GM23338 (cell line): ENCODE measurements around the gene KRTAP5-3. TPM values are rescaled to one million over a fixed set of nuclear protein-coding genes. Genes with fewer than 3 reads are reported as not detected.

Source experiments
- ATAC-seq: fragments of 200-7000 bp; cut with Tn5 transposase; 3 replicates; pipeline ENCODE4 v1.9.1; 2020
- DNase-seq: peaks from one replicate; pipeline ENCODE4 v3.0.0-alpha.2; 2015; ENCODE audit warnings: low spot score
- H2AFZ ChIP-seq: fragments of 200-600 bp; sonication (generic); 2 replicates; pipeline ENCODE4 v1.8.0; 2016; ENCODE audit warnings: antibody characterized with exemption, mild to moderate bottlenecking, moderate library complexity
- H3F3A ChIP-seq: fragments of 200-600 bp; sonication (generic); replicated peaks from 2 replicates; pipeline ENCODE4 v1.8.0; 2017; ENCODE audit warnings: antibody characterized with exemption, mixed run types, low read depth
- H3K27ac ChIP-seq: fragments of 200-600 bp; sonication (generic); 2 replicates; pipeline ENCODE4 v1.6.1; 2016; ENCODE audit warnings: low read depth
- H3K27me3 ChIP-seq: fragments of 200-600 bp; sonication (generic); 2 replicates; pipeline ENCODE4 v1.8.0; 2016; ENCODE audit warnings: mild to moderate bottlenecking, mixed run types, moderate library complexity; ENCODE audit not compliant: insufficient read depth
- H3K36me3 ChIP-seq: fragments of 200-600 bp; sonication (generic); 2 replicates; pipeline ENCODE4 v1.8.0; 2016; ENCODE audit warnings: mild to moderate bottlenecking; ENCODE audit not compliant: insufficient read depth
- H3K4me1 ChIP-seq: fragments of 200-600 bp; sonication (generic); 2 replicates; pipeline ENCODE4 v1.8.0; 2016; ENCODE audit warnings: mild to moderate bottlenecking, moderate library complexity; ENCODE audit not compliant: insufficient read depth
- H3K4me2 ChIP-seq: fragments of 200-600 bp; sonication (generic); 2 replicates; pipeline ENCODE4 v1.7.1; 2017; ENCODE audit warnings: mixed run types
- H3K4me3 ChIP-seq: fragments of 200-600 bp; sonication (generic); 2 replicates; pipeline ENCODE4 v1.6.1; 2016; ENCODE audit warnings: mixed run types
- H3K79me2 ChIP-seq: fragments of 200-600 bp; sonication (generic); replicated peaks from 2 replicates; pipeline ENCODE4 v1.8.0; 2017; ENCODE audit warnings: mild to moderate bottlenecking; ENCODE audit not compliant: insufficient read depth
- H3K9me2 ChIP-seq: fragments of 200-600 bp; sonication (generic); 2 replicates; pipeline ENCODE4 v1.8.0; 2017; ENCODE audit not compliant: insufficient read depth
- H4K20me1 ChIP-seq: fragments of 200-600 bp; sonication (generic); replicated peaks from 2 replicates; pipeline ENCODE4 v1.8.0; 2017; ENCODE audit warnings: mild to moderate bottlenecking; ENCODE audit not compliant: insufficient read depth
- H3K27ac Mint-ChIP-seq: 2 replicates; pipeline ENCODE4 v1.8.0; 2020; ENCODE audit warnings: inconsistent platforms, mild to moderate bottlenecking, moderate library complexity, mixed read lengths
- H3K27me3 Mint-ChIP-seq: 3 replicates; pipeline ENCODE4 v1.8.0; 2022; ENCODE audit warnings: low read depth, mild to moderate bottlenecking, moderate library complexity, mixed read lengths, inconsistent platforms; ENCODE audit not compliant: insufficient read depth, poor library complexity
- H3K36me3 Mint-ChIP-seq: 3 replicates; pipeline ENCODE4 v1.8.0; 2021; ENCODE audit warnings: low read depth, mild to moderate bottlenecking, inconsistent platforms, moderate library complexity, mixed read lengths
- H3K4me1 Mint-ChIP-seq: 3 replicates; pipeline ENCODE4 v1.8.0; 2020; ENCODE audit warnings: mild to moderate bottlenecking, inconsistent platforms, mixed read lengths
- H3K4me3 Mint-ChIP-seq: 3 replicates; pipeline ENCODE4 v1.8.0; 2021; ENCODE audit warnings: moderate library complexity, mild to moderate bottlenecking, inconsistent platforms, mixed read lengths
- H3K9me3 Mint-ChIP-seq: 3 replicates; pipeline ENCODE4 v1.8.0; 2020; ENCODE audit warnings: moderate library complexity, mild to moderate bottlenecking, inconsistent platforms, mixed read lengths
- CREB1 ChIP-seq: fragments of 250-450 bp; sonication (Bioruptor Pico); IDR thresholded peaks from 2 replicates; pipeline ENCODE4 v1.5.0; 2020; ENCODE audit warnings: low read depth, mild to moderate bottlenecking, moderate library complexity
- JUNB ChIP-seq: IDR thresholded peaks from one replicate; pipeline ENCODE4 v1.6.1; 2016; ENCODE audit warnings: antibody characterized with exemption; ENCODE audit not compliant: unreplicated experiment
- STAT1 ChIP-seq: IDR thresholded peaks from one replicate; pipeline ENCODE4 v1.6.1; 2016; ENCODE audit warnings: antibody characterized with exemption; ENCODE audit not compliant: unreplicated experiment
- ZNF114 ChIP-seq: fragments of 250-450 bp; sonication (Bioruptor Pico); IDR thresholded peaks from 2 replicates; pipeline ENCODE4 v1.5.0; 2020; ENCODE audit warnings: mild to moderate bottlenecking, moderate library complexity
- polyA plus RNA-seq: library from polyadenylated mRNA; unstranded; fragments of >200 nt; fragmentation: Nextera tagmentation; extraction: Ambion mirVana; gene quantifications from 2 replicates; pipeline ENCODE4 v1.2.1, GENCODE V29; 2016
- total RNA-seq: library from RNA; depleted of rRNA; stranded (reverse); fragments of >200 nt; shearing (Covaris generic); gene quantifications from 2 replicates; pipeline ENCODE4 v1.2.3, GENCODE V29; 2014
- TF ChIP-seq, protein P1 (sequence below), 2 experiments: fragments of 200-600 bp in 1 of 2; sonication (generic) in 1 of 2; conservative IDR thresholded peaks; 2 replicates each; pipeline versions ENCODE4 v1.5.1 to v1.6.1; 2016 to 2017; ENCODE audit warnings: antibody characterized with exemption in 2 of 2, low read depth in 2 of 2, mild to moderate bottlenecking in 2 of 2, moderate library complexity in 1 of 2
- TF ChIP-seq, protein P2 (sequence below): IDR thresholded peaks from 2 replicates; pipeline ENCODE4 v1.6.1; 2016; ENCODE audit warnings: antibody characterized with exemption

KRTAP5-3 gene
- total and polyA plus RNA-seq, 2 experiments from 2014 or later = not detected

DNA sequence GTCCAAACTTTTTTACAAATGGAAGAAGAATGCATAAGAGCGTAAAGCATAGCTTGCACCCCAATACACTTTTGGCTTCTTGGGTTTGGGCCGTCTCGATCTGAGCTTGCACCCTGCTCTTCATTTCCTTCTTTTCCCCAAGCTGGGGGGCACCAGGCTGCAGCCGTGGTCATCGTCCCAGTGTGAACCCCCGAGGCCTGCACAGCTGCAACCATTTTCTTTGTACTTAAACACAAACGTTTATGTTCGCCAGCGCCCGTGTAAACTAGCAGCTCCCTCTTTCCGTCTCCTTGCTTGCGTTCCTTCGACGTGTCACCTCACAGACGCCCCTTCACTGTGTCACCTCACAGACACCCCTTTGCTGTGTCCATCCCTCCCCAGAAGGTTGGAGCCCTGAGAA is 31.4 kb upstream of the KRTAP5-3 start:
- no peak for DNase-seq
- Mint-ChIP-seq H3K4me1 (peaks cover 5% of the 10 kb centered on the region; the same call in 2 of the 3 replicates), H3K4me3 (no peak overlapping the region), H3K36me3 (no peaks in the 10 kb centered on the region), H3K27ac (no peak overlapping the region), H3K27me3 (peaks cover 13% of the 10 kb centered on the region), H3K9me3 (no peaks in the 10 kb centered on the region)
- Histone ChIP-seq H3F3A (no peaks in the 10 kb centered on the region), H3K4me2 (no peak overlapping the region), H2AFZ (peak overlapping the region; percentile 86; the same call in 1 of the 2 replicates), H3K79me2 (no peaks in the 10 kb centered on the region), H3K4me3 (no peak overlapping the region), H3K27ac (no peak overlapping the region), H3K9me2 (no peaks in the 10 kb centered on the region), H4K20me1 (no peaks in the 10 kb centered on the region), H3K36me3 (no peaks in the 10 kb centered on the region), H3K4me1 (no peaks in the 10 kb centered on the region), H3K27me3 (no peaks in the 10 kb centered on the region)
- no peak for TF ChIP-seq STAT1
- TF ChIP-seq ZNF114 (CRISPR knock-in tag) = no peak
- TF ChIP-seq CREB1 = no peak
- TF ChIP-seq JUNB = no peak
- TF ChIP-seq, protein P1, sequence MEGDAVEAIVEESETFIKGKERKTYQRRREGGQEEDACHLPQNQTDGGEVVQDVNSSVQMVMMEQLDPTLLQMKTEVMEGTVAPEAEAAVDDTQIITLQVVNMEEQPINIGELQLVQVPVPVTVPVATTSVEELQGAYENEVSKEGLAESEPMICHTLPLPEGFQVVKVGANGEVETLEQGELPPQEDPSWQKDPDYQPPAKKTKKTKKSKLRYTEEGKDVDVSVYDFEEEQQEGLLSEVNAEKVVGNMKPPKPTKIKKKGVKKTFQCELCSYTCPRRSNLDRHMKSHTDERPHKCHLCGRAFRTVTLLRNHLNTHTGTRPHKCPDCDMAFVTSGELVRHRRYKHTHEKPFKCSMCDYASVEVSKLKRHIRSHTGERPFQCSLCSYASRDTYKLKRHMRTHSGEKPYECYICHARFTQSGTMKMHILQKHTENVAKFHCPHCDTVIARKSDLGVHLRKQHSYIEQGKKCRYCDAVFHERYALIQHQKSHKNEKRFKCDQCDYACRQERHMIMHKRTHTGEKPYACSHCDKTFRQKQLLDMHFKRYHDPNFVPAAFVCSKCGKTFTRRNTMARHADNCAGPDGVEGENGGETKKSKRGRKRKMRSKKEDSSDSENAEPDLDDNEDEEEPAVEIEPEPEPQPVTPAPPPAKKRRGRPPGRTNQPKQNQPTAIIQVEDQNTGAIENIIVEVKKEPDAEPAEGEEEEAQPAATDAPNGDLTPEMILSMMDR (conservative IDR thresholded peaks at IDR 0.05; ENCODE audit: low read depth in 2 of 2) = no peak
- TF ChIP-seq, protein P2, sequence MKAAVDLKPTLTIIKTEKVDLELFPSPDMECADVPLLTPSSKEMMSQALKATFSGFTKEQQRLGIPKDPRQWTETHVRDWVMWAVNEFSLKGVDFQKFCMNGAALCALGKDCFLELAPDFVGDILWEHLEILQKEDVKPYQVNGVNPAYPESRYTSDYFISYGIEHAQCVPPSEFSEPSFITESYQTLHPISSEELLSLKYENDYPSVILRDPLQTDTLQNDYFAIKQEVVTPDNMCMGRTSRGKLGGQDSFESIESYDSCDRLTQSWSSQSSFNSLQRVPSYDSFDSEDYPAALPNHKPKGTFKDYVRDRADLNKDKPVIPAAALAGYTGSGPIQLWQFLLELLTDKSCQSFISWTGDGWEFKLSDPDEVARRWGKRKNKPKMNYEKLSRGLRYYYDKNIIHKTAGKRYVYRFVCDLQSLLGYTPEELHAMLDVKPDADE = no peak
- ATAC-seq = peak; percentile 9; the same call in 2 of the 3 replicates

DNA sequence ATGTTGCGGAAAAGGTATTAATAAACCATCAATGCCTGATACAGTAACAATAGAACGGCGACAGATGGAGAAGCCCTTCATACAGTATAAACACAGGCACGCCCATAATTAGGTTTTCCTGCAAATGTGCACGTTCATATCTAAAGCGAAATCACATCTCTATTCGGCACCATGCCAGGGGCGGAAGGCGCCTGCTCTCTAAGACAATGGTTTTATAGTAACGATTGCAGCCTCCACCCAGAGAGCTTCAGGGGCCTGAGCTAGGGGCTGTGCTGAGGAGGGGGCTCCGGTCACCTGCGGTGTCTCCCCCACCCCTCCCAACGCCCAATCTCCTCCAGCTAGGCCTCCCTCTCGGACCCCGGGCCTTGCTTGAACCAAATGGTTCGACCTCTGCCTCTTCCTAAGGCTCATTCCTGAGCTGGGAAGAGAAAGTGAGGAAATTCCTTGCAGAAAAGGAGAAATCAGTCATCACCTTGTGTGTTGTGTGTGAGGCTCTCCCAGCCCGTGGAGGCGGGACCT is 30.9 kb upstream of the KRTAP5-3 start:
- no peak overlapping the region for H3K27ac Mint-ChIP-seq
- H3K4me1 ChIP-seq = no peaks in the 10 kb centered on the region
- TF ChIP-seq, protein P2 = no peak
- no peak for TF ChIP-seq CREB1
- DNase-seq (no peak), ATAC-seq (no peak)
- H3K4me2 ChIP-seq = no peak overlapping the region
- no peaks in the 10 kb centered on the region for H3F3A ChIP-seq
- no peak overlapping the region for H3K4me3 ChIP-seq
- H4K20me1 ChIP-seq = no peaks in the 10 kb centered on the region
- H3K79me2 ChIP-seq = no peaks in the 10 kb centered on the region
- H3K27me3 ChIP-seq = no peaks in the 10 kb centered on the region
- H2AFZ ChIP-seq = 0 out of 2 replicates have a peak overlapping the region, but pooled peaks have one; percentile 28
- no peak overlapping the region for H3K4me3 Mint-ChIP-seq
- no peaks in the 10 kb centered on the region for H3K9me3 Mint-ChIP-seq
- no peaks in the 10 kb centered on the region for H3K9me2 ChIP-seq
- no peak overlapping the region for H3K27ac ChIP-seq
- peaks cover 5% of the 10 kb centered on the region; the same call in 2 of the 3 replicates for H3K4me1 Mint-ChIP-seq
- H3K36me3 Mint-ChIP-seq = no peaks in the 10 kb centered on the region
- H3K27me3 Mint-ChIP-seq = peaks cover 13% of the 10 kb centered on the region
- H3K36me3 ChIP-seq = no peaks in the 10 kb centered on the region
